Type B pancreatic cell (in vitro differentiated cells): ENCODE data around the gene NDUFV2. TPM values are rescaled to one million over a fixed set of nuclear protein-coding genes. Genes with fewer than 3 reads are reported as not detected.
A peak's percentile ranks its signal among the peaks of the same experiment; 100 is the strongest.

Experiments used
- DNase-seq: peaks from one replicate; pipeline ENCODE4 v3.0.0; 2021; ENCODE audit warnings: mixed read lengths; ENCODE audit not compliant: unreplicated experiment; ENCODE audit errors: extremely low spot score
- H3K27ac Mint-ChIP-seq: 2 replicates; pipeline ENCODE4 v1.8.0; 2021; ENCODE audit warnings: mild to moderate bottlenecking, mixed read lengths
- H3K27me3 Mint-ChIP-seq: 2 replicates; pipeline ENCODE4 v1.8.0; 2021; ENCODE audit warnings: mixed read lengths
- H3K36me3 Mint-ChIP-seq: 2 replicates; pipeline ENCODE4 v1.8.0; 2021; ENCODE audit warnings: mixed read lengths
- H3K4me1 Mint-ChIP-seq: one replicate; pipeline ENCODE4 v1.8.0; 2021; ENCODE audit warnings: mixed read lengths; ENCODE audit not compliant: unreplicated experiment
- H3K4me3 Mint-ChIP-seq: 2 replicates; pipeline ENCODE4 v1.8.0; 2021; ENCODE audit warnings: mild to moderate bottlenecking, mixed read lengths
- H3K9me3 Mint-ChIP-seq: 2 replicates; pipeline ENCODE4 v1.8.0; 2021; ENCODE audit warnings: mixed read lengths
- CTCF ChIP-seq: fragments of 200-600 bp; sonication (generic); conservative IDR thresholded peaks from 2 replicates; pipeline ENCODE4 v1.5.0; 2021; ENCODE audit warnings: antibody characterized with exemption, mild to moderate bottlenecking
- total RNA-seq: library from RNA; stranded (reverse); gene quantifications from 2 replicates; pipeline ENCODE4 v1.2.1, GENCODE V29; 2021; ENCODE audit warnings: low replicate concordance

NDUFV2 gene
- total RNA-seq, 1 donor from 2014 or later, result 135 TPM

GRCh38 chr18:9147440-9148202, 45.1 kb downstream of the NDUFV2 start:
- Mint-ChIP-seq H3K4me1 (peaks cover 13% of the 10 kb centered on the region), H3K4me3 (no peak overlapping the region)

GRCh38 chr18:9148203-9148552, 45.7 kb downstream of the NDUFV2 start:
- H3K4me1 Mint-ChIP-seq, result peaks cover 13% of the 10 kb centered on the region
- TF ChIP-seq CTCF, result peak; percentile 22
- H3K4me3 Mint-ChIP-seq, result no peak overlapping the region
- no peaks in the 10 kb centered on the region for H3K9me3 Mint-ChIP-seq
- no peaks in the 10 kb centered on the region for H3K36me3 Mint-ChIP-seq
- no peak for DNase-seq
- no peaks in the 10 kb centered on the region for H3K27me3 Mint-ChIP-seq
- no peak overlapping the region for H3K27ac Mint-ChIP-seq

More at GRCh38 chr18:9147440-9148202, 45.1 kb downstream of the NDUFV2 start:
- Mint-ChIP-seq H3K27ac (peak overlapping the region; percentile 55), H3K9me3 (no peaks in the 10 kb centered on the region), H3K27me3 (no peaks in the 10 kb centered on the region), H3K36me3 (no peaks in the 10 kb centered on the region)
- peak; percentile 80 for TF ChIP-seq CTCF
- no peak for DNase-seq

- no peaks in the 10 kb centered on the region for H3K36me3 Mint-ChIP-seq
- no peak overlapping the region for H3K27ac Mint-ChIP-seq
- no peaks in the 10 kb centered on the region for H3K27me3 Mint-ChIP-seq
- TF ChIP-seq CTCF, result no peak
- DNase-seq, result no peak
- no peak overlapping the region for H3K4me3 Mint-ChIP-seq
- no peaks in the 10 kb centered on the region for H3K9me3 Mint-ChIP-seq
- peaks cover 13% of the 10 kb centered on the region for H3K4me1 Mint-ChIP-seq
Observed at GRCh38 chr18:9150121-9150520, 47.6 kb downstream of the NDUFV2 start.

- no peaks in the 10 kb centered on the region for H3K9me3 Mint-ChIP-seq
Observed at GRCh38 chr18:9153256-9153655, 50.8 kb downstream of the NDUFV2 start.

GRCh38 chr18:9156604-9157249, 54.2 kb downstream of the NDUFV2 start:
- no peak for TF ChIP-seq CTCF
- H3K4me1 Mint-ChIP-seq, result no peaks in the 10 kb centered on the region
- no peaks in the 10 kb centered on the region for H3K27me3 Mint-ChIP-seq
- H3K36me3 Mint-ChIP-seq, result peaks cover 16% of the 10 kb centered on the region
- no peak overlapping the region for H3K4me3 Mint-ChIP-seq
- no peaks in the 10 kb centered on the region for H3K9me3 Mint-ChIP-seq
- no peak for DNase-seq
- no peak overlapping the region for H3K27ac Mint-ChIP-seq

More at GRCh38 chr18:9153256-9153655, 50.8 kb downstream of the NDUFV2 start:
- H3K27ac Mint-ChIP-seq, result no peak overlapping the region
- H3K4me1 Mint-ChIP-seq, result peaks cover 7% of the 10 kb centered on the region
- TF ChIP-seq CTCF, result no peak
- no peak overlapping the region for H3K4me3 Mint-ChIP-seq
- H3K36me3 Mint-ChIP-seq, result peaks cover 7% of the 10 kb centered on the region
- no peaks in the 10 kb centered on the region for H3K27me3 Mint-ChIP-seq
- DNase-seq, result no peak
